Keratinocyte (primary cell): ENCODE results near the gene FAM156A. TPM values are rescaled to one million over a fixed set of nuclear protein-coding genes. Genes with fewer than 3 reads are reported as not detected.
"Not testable (repeated sequence)": the region's sequence is repeated elsewhere in the genome, so short reads cannot be mapped to it uniquely, and the experiment has no call there.

Source experiments
- DNase-seq: peaks from one replicate; pipeline ENCODE4 v3.0.0-alpha.2; 2011; ENCODE audit warnings: low read depth, missing footprints, low spot score
- FAIRE-seq: peaks from 2 replicates; lab custom pipeline; 2011; peaks lifted over from hg19 to GRCh38; lab: Jason Lieb, UNC
- H2AFZ ChIP-seq: 2 replicates; pipeline ENCODE4 v1.6.0; 2012; ENCODE audit warnings: low read length, control low read depth, inconsistent platforms; ENCODE audit not compliant: control insufficient read depth
- H3K27ac ChIP-seq: 2 replicates; pipeline ENCODE4 v1.5.1; 2011; ENCODE audit warnings: low read length; ENCODE audit not compliant: control insufficient read depth, insufficient read depth
- H3K27me3 ChIP-seq: 3 replicates; pipeline ENCODE4 v1.6.0; 2011; ENCODE audit warnings: low read length; ENCODE audit not compliant: control insufficient read depth, insufficient read depth; ENCODE audit errors: extremely low read depth
- H3K36me3 ChIP-seq, 2 experiments: 2 replicates in 1 of 2; 3 replicates in 1 of 2; pipeline ENCODE4 v1.5.1; 2011; ENCODE audit warnings: low read length in 2 of 2, mild to moderate bottlenecking in 1 of 2; ENCODE audit not compliant: control insufficient read depth in 2 of 2, insufficient read depth in 2 of 2; ENCODE audit errors: extremely low read depth in 1 of 2
- H3K4me1 ChIP-seq: 3 replicates; pipeline ENCODE4 v1.5.1; 2011; ENCODE audit warnings: low read length; ENCODE audit not compliant: control insufficient read depth, insufficient read depth; ENCODE audit errors: extremely low read depth
- H3K4me2 ChIP-seq: 3 replicates; pipeline ENCODE4 v1.6.0; 2011; ENCODE audit warnings: low read depth, low read length; ENCODE audit not compliant: control insufficient read depth, insufficient read depth; ENCODE audit errors: extremely low read depth
- H3K4me3 ChIP-seq, 3 experiments: fragments of 200-600 bp in 1 of 3; sonication (generic) in 1 of 3; 2 replicates in 2 of 3; 3 replicates in 1 of 3; pipeline ENCODE4 v1.5.1; 2011 to 2016; ENCODE audit warnings: low read length in 3 of 3, mild to moderate bottlenecking in 3 of 3, control low read depth in 2 of 3, inconsistent platforms in 1 of 3, low read depth in 1 of 3, mixed read lengths in 1 of 3, mixed run types in 1 of 3, moderate library complexity in 1 of 3; ENCODE audit not compliant: control insufficient read depth in 2 of 3, insufficient read depth in 2 of 3; ENCODE audit errors: extremely low read depth in 1 of 3
- H3K79me2 ChIP-seq: 2 replicates; pipeline ENCODE4 v1.6.0; 2012; ENCODE audit warnings: low read length; ENCODE audit not compliant: control insufficient read depth, insufficient read depth
- H3K9ac ChIP-seq: 3 replicates; pipeline ENCODE4 v1.6.0; 2011; ENCODE audit warnings: low read length; ENCODE audit not compliant: control insufficient read depth, insufficient read depth; ENCODE audit errors: extremely low read depth
- H3K9me1 ChIP-seq: 3 replicates; pipeline ENCODE4 v1.6.0; 2011; ENCODE audit warnings: low read length; ENCODE audit not compliant: control insufficient read depth, insufficient read depth; ENCODE audit errors: extremely low read depth
- H3K9me3 ChIP-seq: 2 replicates; pipeline ENCODE4 v1.5.1; 2012; ENCODE audit warnings: low read depth, low read length; ENCODE audit not compliant: control insufficient read depth
- H4K20me1 ChIP-seq: 3 replicates; pipeline ENCODE4 v1.6.0; 2011; ENCODE audit warnings: low read length; ENCODE audit not compliant: control insufficient read depth, insufficient read depth; ENCODE audit errors: extremely low read depth
- dilution Hi-C: fragments of 300-500 bp; cut with MboI; formaldehyde crosslinking; loops from one replicate; pipeline ENCODE4 v1.7.0; 2020; ENCODE audit warnings: low sequenced_read_pairs; ENCODE audit not compliant: extremely low pct_ligation_motif_present
- polyA plus RNA-seq, 5 experiments: library from polyadenylated mRNA; depleted of rRNA in 3 of 5; stranded (reverse) in 3 of 5; stranded (forward) in 1 of 5; unstranded in 1 of 5; fragments of >200 nt; gene quantifications; 1 replicate in 1 of 5; 2 replicates in 3 of 5; 3 replicates in 1 of 5; pipeline versions ENCODE4 v1.2.1 to v1.2.3, GENCODE V29; 2011 to 2012; ENCODE audit warnings: missing spikeins in 2 of 5, low read depth in 1 of 5, low replicate concordance in 1 of 5

The FAM156A gene
- polyA plus RNA-seq, 1 donor (not counting 4 experiments of a cell fraction or from before 2014, with no cell fraction given), result 12.8 TPM

- H3K79me2 ChIP-seq, H3K4me1 ChIP-seq, H3K27ac ChIP-seq, H2AFZ ChIP-seq, dilution Hi-C loops, H3K9me3 ChIP-seq, H4K20me1 ChIP-seq, H3K9me1 ChIP-seq, H3K9ac ChIP-seq, H3K4me2 ChIP-seq, DNase-seq, H3K27me3 ChIP-seq, H3K36me3 ChIP-seq, FAIRE-seq, H3K4me3 ChIP-seq: not testable (repeated sequence)
These were observed 52.8 kb downstream of the FAM156A start for GRCh38 chrX:52905531-52905930.

Other genes starting within 250 kb of the FAM156A start
- not detected in 3 replicates for gene SSX2B, start 207.3 kb downstream of the FAM156A start, polyA plus RNA-seq
- 0.07 to 0.08 TPM in 2 of 3 replicates, not detected in the other for gene SPANXN5, start 161.1 kb downstream of the FAM156A start, polyA plus RNA-seq
- gene XAGE5, start 147.2 kb downstream of the FAM156A start, polyA plus RNA-seq, result not detected in 3 replicates
- gene XAGE3, start 90.4 kb downstream of the FAM156A start, polyA plus RNA-seq, result not detected in 3 replicates
- gene FAM156B, start 61.2 kb downstream of the FAM156A start, polyA plus RNA-seq, result 12.0 to 16.8 TPM (median 12.4 TPM) in 3 replicates
- gene GPR173, start 90.3 kb upstream of the FAM156A start, polyA plus RNA-seq, result 0.08 to 0.20 TPM (median 0.10 TPM) in 3 replicates
- gene TSPYL2, start 123.8 kb upstream of the FAM156A start, polyA plus RNA-seq, result 13.9 to 20.2 TPM (median 17.9 TPM) in 3 replicates
- 1.9 to 4.7 TPM (median 3.8 TPM) in 3 replicates for gene KANTR, start 135.6 kb upstream of the FAM156A start, polyA plus RNA-seq